GM21381 (cell line): Measurements from ENCODE around the gene HAO2.

Source experiments
- ATAC-seq: cut with Tn5 transposase; IDR thresholded peaks from one replicate; pipeline ENCODE4 v1.9.1; 2021; ENCODE audit warnings: mild to moderate bottlenecking, moderate library complexity; ENCODE audit not compliant: unreplicated experiment

Gene HAO2

DNA sequence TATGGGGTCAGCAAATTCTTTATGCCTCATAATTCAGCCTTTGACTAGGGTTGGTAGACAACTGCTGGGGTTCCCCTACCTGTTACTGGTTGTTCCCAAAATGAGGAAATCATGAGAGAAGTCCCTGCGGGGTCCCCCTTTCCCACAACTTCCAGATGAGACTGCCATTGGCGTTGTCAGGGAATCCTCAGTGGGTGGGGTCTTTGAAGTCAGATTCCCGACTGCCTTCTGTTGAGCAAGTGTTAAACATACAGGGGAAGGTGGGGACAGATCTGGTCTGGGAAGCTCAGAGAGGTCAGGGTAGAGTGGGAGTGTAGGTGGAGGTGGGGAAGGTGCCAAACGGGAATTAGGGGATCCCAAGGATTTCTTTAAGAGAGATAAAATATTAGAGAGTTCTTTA, 61.1 kb downstream of the HAO2 start:
- ATAC-seq, result no peak

DNA sequence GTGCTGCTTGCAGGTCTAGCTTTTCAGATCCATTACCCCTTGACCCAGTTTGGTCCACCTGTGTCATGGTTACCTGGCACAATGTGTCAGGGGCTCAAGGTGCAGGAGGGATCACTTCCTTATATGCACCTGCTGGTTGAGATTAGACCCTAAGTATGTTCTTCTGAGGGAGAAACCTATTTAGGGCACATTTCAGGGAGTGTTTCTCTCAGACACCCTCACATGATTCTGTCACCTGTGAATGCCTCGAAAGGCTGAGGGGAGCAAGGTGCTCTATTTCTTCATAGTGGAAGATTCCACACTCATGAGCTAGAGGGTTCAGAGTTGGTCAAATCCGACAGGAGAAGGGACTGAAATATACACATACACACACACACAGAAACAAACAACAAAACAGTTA, 61.9 kb downstream of the HAO2 start:
- no peak for ATAC-seq

DNA sequence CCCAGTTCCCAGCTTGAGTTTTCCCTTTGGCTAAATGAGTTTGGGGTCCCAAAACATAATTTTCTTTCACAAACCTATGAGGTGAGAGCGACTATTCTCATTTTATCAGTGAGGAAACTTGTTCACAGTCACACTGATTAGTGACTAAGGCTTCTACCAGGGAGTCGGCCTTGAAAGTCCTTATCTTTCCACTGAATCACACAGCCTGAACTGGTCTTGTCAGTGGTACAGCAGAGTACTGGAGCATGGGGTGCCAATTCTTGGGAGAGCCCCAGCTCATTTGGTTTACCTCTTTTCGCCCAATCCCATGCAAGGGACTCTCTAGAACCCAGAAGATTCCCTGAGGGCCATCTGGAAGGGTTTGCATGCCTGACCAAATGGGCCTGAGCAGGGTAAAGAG, 63.3 kb downstream of the HAO2 start:
- no peak for ATAC-seq

DNA sequence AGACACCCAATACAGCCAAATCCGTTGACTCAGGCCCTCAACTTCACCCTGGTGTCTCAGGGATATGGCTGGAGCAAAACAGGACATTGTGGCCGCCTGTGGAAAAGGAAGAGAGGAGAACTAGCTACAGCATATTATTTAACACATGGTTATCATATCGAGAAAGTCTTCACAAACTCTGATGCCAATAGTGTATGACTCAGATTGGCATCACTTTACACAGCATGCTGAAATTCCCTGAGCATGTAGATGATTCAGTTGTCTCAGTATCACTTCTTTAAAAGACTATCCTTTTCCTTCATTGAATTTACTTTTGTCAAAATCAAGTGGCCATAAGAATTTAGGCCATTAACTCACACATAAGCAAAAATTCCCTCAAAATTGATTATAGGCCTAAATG, 66.5 kb downstream of the HAO2 start:
- ATAC-seq, result no peak

DNA sequence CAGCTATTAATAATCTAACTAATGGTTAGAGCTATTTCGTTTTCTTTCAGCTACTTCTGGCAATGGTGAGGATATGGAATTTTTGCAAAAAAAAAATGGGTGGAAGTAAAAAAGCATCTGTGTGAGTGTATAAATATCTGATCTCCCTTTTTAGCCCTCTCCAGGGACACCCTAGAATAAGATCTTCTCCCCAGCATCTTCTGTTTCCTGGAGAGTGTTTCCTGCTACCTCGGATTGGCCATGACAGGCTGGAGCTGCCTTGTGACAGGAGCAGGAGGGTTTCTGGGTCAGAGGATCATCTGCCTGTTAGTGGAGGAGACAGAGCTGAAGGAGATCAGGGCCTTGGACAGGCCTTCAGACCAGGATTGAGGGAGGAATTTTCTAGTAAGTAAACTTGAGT, 70.2 kb downstream of the HAO2 start:
- no peak for ATAC-seq

DNA sequence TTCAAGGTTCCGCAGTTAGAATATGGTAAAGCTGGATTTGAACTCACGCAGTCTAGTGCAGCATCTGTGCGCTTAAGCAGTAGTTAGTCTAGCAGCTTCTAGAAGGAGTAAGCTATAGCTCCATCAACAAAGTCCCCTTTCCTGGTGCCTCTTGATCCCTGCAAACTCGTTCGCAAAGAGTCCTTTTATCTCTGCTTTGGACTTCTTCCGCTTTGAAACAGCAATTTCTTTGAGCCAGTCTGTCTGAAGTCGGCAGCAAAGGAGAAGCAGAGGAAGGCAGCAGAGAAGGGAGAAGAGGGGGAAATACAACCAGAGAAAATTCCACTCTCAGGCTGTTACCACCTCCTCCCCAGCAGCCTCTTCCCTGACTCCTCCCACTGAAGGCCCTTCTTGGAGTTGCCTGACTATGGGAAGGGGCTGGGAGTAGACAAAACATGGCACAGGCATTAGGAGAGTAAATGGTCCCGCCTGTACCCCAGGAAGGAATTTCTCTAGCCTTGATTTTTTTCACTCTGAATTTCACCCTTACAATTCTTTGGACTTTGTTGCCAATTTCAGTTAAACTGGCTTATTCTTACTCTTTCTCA, 72.2 kb downstream of the HAO2 start:
- no peak for ATAC-seq

DNA sequence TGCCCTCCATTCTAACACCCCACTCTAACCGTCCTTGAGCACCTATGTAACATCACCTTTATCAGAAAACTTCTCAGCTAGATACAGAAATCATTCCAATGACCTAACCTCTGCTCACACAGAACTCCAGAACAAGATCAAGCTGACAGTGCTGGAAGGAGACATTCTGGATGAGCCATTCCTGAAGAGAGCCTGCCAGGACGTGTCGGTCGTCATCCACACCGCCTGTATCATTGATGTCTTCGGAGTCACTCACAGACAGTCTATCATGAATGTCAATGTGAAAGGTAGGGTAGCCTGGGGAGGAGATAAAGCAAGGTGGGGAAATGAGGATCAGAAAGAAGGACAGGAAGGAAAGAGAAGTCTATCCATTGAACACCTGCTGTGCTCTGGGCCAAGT, 74.2 kb downstream of the HAO2 start:
- no peak for ATAC-seq
